Transverse colon (tissue), 4 donors: ENCODE measurements around the gene RNF5.
A peak's percentile ranks its signal among the peaks of the same experiment; 100 is the strongest.

ENCODE experiments used
- CTCF ChIP-seq, 5 experiments: fragments of 200-600 bp in 3 of 5; fragments of 450-650 bp in 2 of 5; sonication (generic) in 3 of 5; IDR thresholded peaks; 1 replicate in 2 of 5; 2 replicates in 3 of 5; pipeline ENCODE4 v1.5.1; 2016 to 2017; ENCODE audit warnings: antibody characterized with exemption in 5 of 5, inconsistent platforms in 3 of 5, mild to moderate bottlenecking in 2 of 5, moderate library complexity in 1 of 5
- POLR2A ChIP-seq: fragments of 450-650 bp; IDR thresholded peaks from one replicate; pipeline ENCODE4 v1.6.1; 2016; ENCODE audit warnings: antibody characterized with exemption, mild to moderate bottlenecking, moderate library complexity
- POLR2AphosphoS5 ChIP-seq, 3 donors: sonication (generic); formaldehyde crosslinking; IDR thresholded peaks; one replicate each; pipeline ENCODE4 v1.6.1; 2016; ENCODE audit warnings: antibody characterized with exemption in 3 of 3

GRCh38 chr6:32129297-32130088 is 48.7 kb upstream of the RNF5 start:
- TF ChIP-seq POLR2A (no peak), POLR2AphosphoS5 (IDR thresholded peaks at IDR 0.05) (no peak), CTCF (IDR thresholded peaks at IDR 0.05) (peak in 1 of 5 experiments; percentile 9)
